HK-2 (cell line): ENCODE results near the gene UBD.

ENCODE experiments used
- DNase-seq: peaks from one replicate; pipeline ENCODE4 v3.0.0-alpha.2; 2018; ENCODE audit not compliant: unreplicated experiment

The UBD gene

GRCh38 chr6:29521006-29521680 lies 38.4 kb downstream of the UBD start:
- no peak for DNase-seq

DNA sequence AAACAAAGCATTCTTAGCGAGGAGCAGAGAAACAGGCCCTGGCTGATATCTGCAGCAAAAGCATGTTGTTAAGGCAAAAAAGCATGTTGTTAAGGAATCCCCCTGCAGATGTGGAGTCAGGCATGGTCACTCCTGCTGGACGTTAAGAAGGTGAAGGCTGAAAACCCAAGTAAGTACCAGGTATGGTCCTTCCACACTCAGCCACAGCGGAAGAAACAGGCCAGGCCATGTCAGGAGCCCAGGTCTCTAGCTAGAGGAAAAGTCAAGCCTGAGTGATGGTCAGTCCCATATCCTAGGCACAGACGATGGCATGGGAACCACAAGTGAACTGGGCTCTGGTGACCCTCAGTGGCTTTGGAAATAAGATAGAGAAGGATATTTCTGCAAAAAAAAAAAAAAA lies 39.3 kb downstream of the UBD start:
- no peak for DNase-seq

DNA sequence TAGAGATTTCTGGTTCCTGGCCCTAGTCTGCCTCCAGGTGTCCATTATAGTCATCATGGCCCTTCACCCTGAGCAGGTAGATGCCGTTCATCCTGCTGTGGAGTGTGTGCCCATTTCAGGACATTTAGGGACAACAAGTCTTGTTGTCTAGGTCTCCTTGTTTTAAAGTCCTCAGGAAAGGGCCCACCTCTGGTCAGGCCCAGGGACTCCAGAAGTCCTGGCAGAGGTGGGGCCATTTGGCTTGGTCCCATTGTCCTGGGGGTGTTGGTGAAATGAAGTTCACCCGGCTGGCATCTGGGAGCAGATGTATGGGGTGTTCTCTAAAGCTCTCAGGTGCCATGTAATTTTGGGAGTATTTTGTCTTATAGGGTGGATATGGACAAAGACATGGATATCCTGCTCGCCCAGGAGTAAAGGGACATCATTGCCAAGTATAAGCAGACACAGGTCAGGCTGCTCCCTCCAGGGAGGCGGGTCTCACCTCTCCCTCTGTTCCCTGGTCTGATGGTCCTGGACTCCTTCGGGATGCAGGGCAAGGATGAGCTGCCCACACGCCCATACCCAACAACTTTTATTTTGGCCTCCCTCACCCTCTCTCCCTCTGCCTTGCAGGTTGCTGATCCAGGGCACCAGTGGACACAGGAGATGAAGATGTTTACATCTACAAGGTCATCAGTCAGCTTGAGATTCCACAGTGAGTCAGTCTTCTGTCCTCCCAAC lies 40.1 kb downstream of the UBD start:
- DNase-seq: no peak

DNA sequence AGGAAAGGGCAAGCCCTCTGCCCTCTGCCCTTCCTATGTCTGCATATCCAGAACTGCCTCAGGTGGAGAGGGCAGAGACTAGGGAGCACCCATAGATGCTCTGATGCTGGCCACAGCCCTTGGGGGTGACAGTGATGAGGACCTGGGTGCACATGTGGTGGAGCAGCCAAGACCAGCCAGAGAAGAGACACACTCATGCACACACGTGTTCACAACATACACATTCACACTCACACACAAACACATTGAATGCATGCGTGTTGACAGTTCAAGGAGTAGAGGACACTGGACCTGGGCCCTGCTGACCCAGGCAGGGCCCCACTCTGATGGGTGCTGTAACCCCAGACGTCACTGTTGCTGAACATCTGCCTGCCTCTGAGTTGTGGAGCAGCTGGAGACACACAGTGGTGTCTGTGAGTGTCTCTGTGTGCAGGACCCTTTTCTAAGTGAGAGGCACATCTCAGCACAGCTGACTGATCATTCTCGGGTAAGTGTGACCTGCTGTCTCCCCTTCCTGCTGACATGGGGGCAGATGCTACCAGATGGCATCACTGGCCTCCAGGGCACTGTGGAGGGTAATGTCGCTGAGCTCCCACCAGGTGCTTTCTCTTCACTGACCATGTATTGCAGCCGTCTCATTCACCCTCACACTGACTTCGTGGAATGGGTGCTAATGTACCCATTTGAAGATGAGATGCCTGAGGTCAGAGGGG lies 41.6 kb downstream of the UBD start:
- DNase-seq: no peak

GRCh38 chr6:29517245-29517644 lies 42.3 kb downstream of the UBD start:
- DNase-seq: no peak

- peak; percentile 26 for DNase-seq
These were observed 43.4 kb downstream of the UBD start for GRCh38 chr6:29516108-29516507.

DNA sequence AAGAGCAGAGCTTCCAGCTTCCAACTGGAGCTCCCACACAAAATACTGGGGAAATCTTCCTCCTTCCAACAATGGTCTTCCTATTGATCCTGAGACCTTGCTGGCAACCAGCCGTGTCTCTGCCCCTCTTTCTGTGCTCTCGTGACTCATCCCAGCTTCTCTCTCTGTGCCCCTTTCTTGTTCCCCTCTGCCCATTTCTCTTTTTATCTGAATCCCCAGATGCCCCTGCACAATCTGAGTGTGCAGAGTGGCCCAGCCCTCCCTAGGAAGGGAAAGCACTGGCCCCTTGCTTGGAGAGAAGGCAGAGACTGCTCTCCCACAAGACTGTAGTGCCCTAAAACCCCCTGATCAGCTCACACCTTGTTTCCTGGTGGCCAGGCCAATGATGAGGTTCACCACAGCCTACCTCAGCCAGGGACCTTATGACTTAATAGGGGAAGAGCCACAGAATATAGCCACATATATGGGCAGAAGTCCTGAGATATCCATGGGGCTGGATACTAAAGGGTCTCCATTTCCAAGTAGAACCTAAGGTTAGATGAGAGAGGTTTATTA lies 48.7 kb downstream of the UBD start:
- no peak for DNase-seq

GRCh38 chr6:29510202-29510601 lies 49.3 kb downstream of the UBD start:
- DNase-seq: no peak

- no peak for DNase-seq
These were observed 49.8 kb downstream of the UBD start for GRCh38 chr6:29509711-29510110.

GRCh38 chr6:29509239-29509638 lies 50.3 kb downstream of the UBD start:
- no peak for DNase-seq

DNA sequence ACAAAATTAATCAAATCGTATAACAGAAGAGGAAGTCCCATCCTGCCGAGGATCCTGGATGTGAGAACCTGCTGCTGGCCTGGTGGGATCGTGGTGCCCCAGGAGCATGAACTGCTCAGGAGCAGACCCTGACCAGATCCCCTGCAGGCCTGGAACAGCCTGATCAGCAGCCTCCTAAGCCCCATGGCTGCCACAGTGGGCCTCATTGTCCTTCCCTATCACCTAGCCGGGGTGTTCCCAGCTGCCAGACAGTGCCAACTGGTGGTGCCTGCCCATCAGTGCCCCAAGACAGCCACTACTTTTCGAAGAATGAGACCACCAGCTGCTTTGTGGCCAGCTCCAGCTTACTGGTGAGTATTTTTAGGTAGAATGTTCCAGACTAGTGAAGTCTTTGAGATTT lies 52.2 kb downstream of the UBD start:
- no peak for DNase-seq

DNA sequence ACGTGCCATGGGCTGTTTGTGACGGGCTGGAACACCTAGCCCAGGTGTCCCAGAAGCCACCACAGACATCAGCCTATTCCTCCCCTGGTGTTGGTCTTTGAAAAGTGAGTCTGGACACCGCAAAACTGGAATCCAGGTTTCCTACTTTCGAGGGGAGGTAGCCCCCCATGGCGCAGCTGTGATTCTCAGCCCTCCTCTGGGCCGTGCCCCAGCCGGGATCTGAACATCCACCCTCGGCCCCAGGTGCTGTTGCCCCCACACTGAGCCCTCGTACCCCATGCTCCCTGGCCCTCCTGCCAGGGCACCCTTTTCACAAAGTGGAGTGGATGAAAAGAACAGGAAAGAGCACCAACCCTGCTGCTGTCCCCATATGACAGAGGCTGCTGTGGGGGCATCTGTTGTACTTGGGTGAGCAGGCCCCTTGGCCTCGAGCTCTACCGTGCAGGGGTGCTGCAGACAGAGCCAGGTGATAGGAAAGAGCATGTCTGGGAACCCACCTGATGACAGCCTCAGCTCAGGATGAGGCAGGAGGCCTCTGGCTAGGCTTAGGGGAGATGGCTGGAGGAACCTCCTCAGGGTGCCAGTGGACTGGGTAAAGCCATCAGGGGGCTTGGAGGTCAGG lies 53.0 kb downstream of the UBD start:
- no peak for DNase-seq

DNA sequence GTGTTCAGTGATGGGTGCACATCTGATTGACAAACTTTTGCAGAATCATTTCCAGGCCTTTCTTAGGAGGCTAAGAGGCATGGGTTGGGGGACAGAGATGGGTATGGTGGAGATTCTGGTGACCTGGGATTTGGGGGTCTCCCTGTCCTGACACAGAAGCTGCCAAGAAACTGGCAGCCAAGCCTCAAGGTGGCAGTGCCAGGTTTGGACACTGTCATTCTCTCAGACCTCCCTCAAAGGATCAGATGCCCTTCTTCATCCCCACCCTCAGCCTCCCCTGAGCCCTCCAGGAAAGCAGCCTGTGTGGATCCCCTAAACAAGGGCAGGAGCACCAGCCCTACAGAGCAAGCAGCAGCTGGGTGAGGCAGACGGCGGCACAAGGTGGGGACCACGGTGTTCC lies 53.7 kb downstream of the UBD start:
- no peak for DNase-seq
